Activated CD4-positive, alpha-beta T cell treated with anti-CD3 and anti-CD28 coated beads, Interleukin-2, amount 10 ng/mL, durations not matched to agents 7 days and 5 days (primary cell): Measurements from ENCODE around the gene BRD3OS. TPM values are rescaled to one million over a fixed set of nuclear protein-coding genes. Genes with fewer than 3 reads are reported as not detected.

ENCODE experiments used
- CTCF ChIA-PET: fragments of 350-600 bp; sonication (Branson Sonifier 250); formaldehyde crosslinking; loops from one replicate; lab custom pipeline; 2021; ENCODE audit warnings: antibody characterized with exemption; lab: Charles Lee
- POLR2A ChIA-PET: fragments of 350-600 bp; sonication (Branson Sonifier 250); formaldehyde crosslinking; loops from one replicate; lab custom pipeline; 2021; ENCODE audit warnings: antibody characterized with exemption; lab: Charles Lee
- DNase-seq: peaks from one replicate; pipeline ENCODE4 v3.0.0-alpha.2; 2020
- H3K27ac Mint-ChIP-seq: one replicate; pipeline ENCODE4 v1.8.0; 2021; ENCODE audit warnings: mild to moderate bottlenecking, moderate library complexity, mixed read lengths
- H3K27me3 Mint-ChIP-seq: one replicate; pipeline ENCODE4 v1.8.0; 2021; ENCODE audit warnings: mixed read lengths
- H3K36me3 Mint-ChIP-seq: one replicate; pipeline ENCODE4 v1.8.0; 2021; ENCODE audit warnings: low read depth, mixed read lengths
- H3K4me1 Mint-ChIP-seq: one replicate; pipeline ENCODE4 v1.8.0; 2021; ENCODE audit warnings: mixed read lengths
- H3K4me3 Mint-ChIP-seq: one replicate; pipeline ENCODE4 v1.8.0; 2021; ENCODE audit warnings: mild to moderate bottlenecking, moderate library complexity, mixed read lengths
- H3K9me3 Mint-ChIP-seq: one replicate; pipeline ENCODE4 v1.8.0; 2021; ENCODE audit warnings: mixed read lengths
- total RNA-seq, 2 experiments: library from RNA; stranded (reverse); gene quantifications; one replicate each; pipeline ENCODE4 v1.2.3, GENCODE V29; 2021

BRD3OS gene
- total RNA-seq: 10 to 100 TPM; 11.1 to 12.9 TPM

GRCh38 chr9:134024828-134025605, at the start of gene BRD3OS:
BRD3OS (plus strand) TSS chr9:134025481; CDS start chr9:134026748, 1,267 bp downstream.
- H3K9me3 Mint-ChIP-seq: no peaks in the 10 kb centered on the region
- H3K36me3 Mint-ChIP-seq: peaks cover 4% of the 10 kb centered on the region
- H3K4me1 Mint-ChIP-seq: peaks cover 9% of the 10 kb centered on the region
- ChIA-PET POLR2A (interaction anchor here (1.1 kb wide), 1 partner anchor 41 kb away, joined by 6 read pairs; no protein-coding TSS in a partner anchor), CTCF (interaction anchor here (0.6 to 1.5 kb wide), 3 partner anchors 44 to 1939 kb away, joined by 3 read pairs; no protein-coding TSS in a partner anchor)
- no peaks in the 10 kb centered on the region for H3K27me3 Mint-ChIP-seq
- DNase-seq: peak; percentile 94
- peak within 1 kb of the TSS; percentile 78 for H3K4me3 Mint-ChIP-seq
- peak within 1 kb of the TSS; percentile 76 for H3K27ac Mint-ChIP-seq

GRCh38 chr9:133975511-133975910, 49.8 kb upstream of the BRD3OS start:
- Mint-ChIP-seq H3K27ac (no peak overlapping the region), H3K4me1 (no peaks in the 10 kb centered on the region), H3K36me3 (no peaks in the 10 kb centered on the region), H3K4me3 (no peak overlapping the region), H3K27me3 (no peaks in the 10 kb centered on the region), H3K9me3 (no peaks in the 10 kb centered on the region)
- DNase-seq: no peak
- ChIA-PET POLR2A (no interaction called here), CTCF (no interaction called here)

GRCh38 chr9:133976191-133976861, 49.0 kb upstream of the BRD3OS start:
- Mint-ChIP-seq H3K4me1 (no peaks in the 10 kb centered on the region), H3K27me3 (no peaks in the 10 kb centered on the region), H3K27ac (no peak overlapping the region), H3K9me3 (no peaks in the 10 kb centered on the region), H3K36me3 (no peaks in the 10 kb centered on the region), H3K4me3 (no peak overlapping the region)
- POLR2A ChIA-PET: no interaction called here
- DNase-seq: no peak
- CTCF ChIA-PET: no interaction called here

GRCh38 chr9:133976887-133977286, 48.4 kb upstream of the BRD3OS start:
- Mint-ChIP-seq H3K4me3 (no peak overlapping the region), H3K9me3 (no peaks in the 10 kb centered on the region), H3K36me3 (no peaks in the 10 kb centered on the region), H3K27ac (no peak overlapping the region), H3K4me1 (no peaks in the 10 kb centered on the region), H3K27me3 (no peaks in the 10 kb centered on the region)
- POLR2A ChIA-PET: no interaction called here
- CTCF ChIA-PET: interaction anchor here (0.7 kb wide), 1 partner anchor 11 kb away, joined by 3 read pairs; no protein-coding TSS in a partner anchor
- DNase-seq: no peak

- CTCF ChIA-PET: interaction anchor here (0.7 kb wide), 1 partner anchor 11 kb away, joined by 3 read pairs; no protein-coding TSS in a partner anchor
- Mint-ChIP-seq H3K4me3 (no peak overlapping the region), H3K36me3 (no peaks in the 10 kb centered on the region), H3K9me3 (no peaks in the 10 kb centered on the region), H3K4me1 (no peaks in the 10 kb centered on the region), H3K27ac (no peak overlapping the region), H3K27me3 (no peaks in the 10 kb centered on the region)
- POLR2A ChIA-PET: no interaction called here
- DNase-seq: no peak
Measured at GRCh38 chr9:133977421-133978201, 47.7 kb upstream of the BRD3OS start.

GRCh38 chr9:133978226-133978898, 46.9 kb upstream of the BRD3OS start:
- ChIA-PET CTCF (no interaction called here), POLR2A (no interaction called here)
- Mint-ChIP-seq H3K27me3 (no peaks in the 10 kb centered on the region), H3K9me3 (no peaks in the 10 kb centered on the region), H3K27ac (no peak overlapping the region), H3K4me3 (no peak overlapping the region), H3K4me1 (no peaks in the 10 kb centered on the region), H3K36me3 (no peaks in the 10 kb centered on the region)
- DNase-seq: no peak

- CTCF ChIA-PET: no interaction called here
Measured at GRCh38 chr9:133978899-133979272, 46.4 kb upstream of the BRD3OS start.

GRCh38 chr9:133979273-133979920, 45.9 kb upstream of the BRD3OS start:
- Mint-ChIP-seq H3K27ac (no peak overlapping the region), H3K4me1 (no peaks in the 10 kb centered on the region), H3K4me3 (no peak overlapping the region), H3K36me3 (no peaks in the 10 kb centered on the region), H3K9me3 (no peaks in the 10 kb centered on the region), H3K27me3 (no peaks in the 10 kb centered on the region)
- ChIA-PET CTCF (no interaction called here), POLR2A (no interaction called here)
- no peak for DNase-seq

More at GRCh38 chr9:133978899-133979272, 46.4 kb upstream of the BRD3OS start:
- Mint-ChIP-seq H3K4me1 (no peaks in the 10 kb centered on the region), H3K27ac (no peak overlapping the region), H3K9me3 (no peaks in the 10 kb centered on the region), H3K4me3 (no peak overlapping the region), H3K36me3 (no peaks in the 10 kb centered on the region), H3K27me3 (no peaks in the 10 kb centered on the region)
- POLR2A ChIA-PET: no interaction called here
- DNase-seq: no peak

GRCh38 chr9:133979921-133980863, 45.1 kb upstream of the BRD3OS start:
- Mint-ChIP-seq H3K27ac (no peak overlapping the region), H3K36me3 (no peaks in the 10 kb centered on the region), H3K4me3 (no peak overlapping the region), H3K4me1 (no peaks in the 10 kb centered on the region), H3K27me3 (no peaks in the 10 kb centered on the region), H3K9me3 (no peaks in the 10 kb centered on the region)
- DNase-seq: no peak
- CTCF ChIA-PET: interaction anchor here (0.9 kb wide), 1 partner anchor 14 kb away, joined by 4 read pairs; no protein-coding TSS in a partner anchor
- POLR2A ChIA-PET: no interaction called here

- Mint-ChIP-seq H3K4me1 (no peaks in the 10 kb centered on the region), H3K4me3 (no peak overlapping the region), H3K9me3 (no peaks in the 10 kb centered on the region), H3K27me3 (no peaks in the 10 kb centered on the region), H3K27ac (no peak overlapping the region), H3K36me3 (no peaks in the 10 kb centered on the region)
- POLR2A ChIA-PET: no interaction called here
- CTCF ChIA-PET: interaction anchor here (0.9 kb wide), 1 partner anchor 13 kb away, joined by 4 read pairs; no protein-coding TSS in a partner anchor
- DNase-seq: no peak
Measured at GRCh38 chr9:133980864-133981588, 44.3 kb upstream of the BRD3OS start.

GRCh38 chr9:133981589-133981957, 43.7 kb upstream of the BRD3OS start:
- Mint-ChIP-seq H3K27ac (no peak overlapping the region), H3K4me1 (no peaks in the 10 kb centered on the region), H3K9me3 (no peaks in the 10 kb centered on the region), H3K36me3 (no peaks in the 10 kb centered on the region), H3K4me3 (no peak overlapping the region), H3K27me3 (no peaks in the 10 kb centered on the region)
- ChIA-PET CTCF (no interaction called here), POLR2A (no interaction called here)
- no peak for DNase-seq
